Caco-2 (cell line): ENCODE data around the gene CD24. TPM values are rescaled to one million over a fixed set of nuclear protein-coding genes. Genes with fewer than 3 reads are reported as not detected.
A peak's percentile ranks its signal among the peaks of the same experiment; 100 is the strongest.

Experiments
- BruUV-seq: library from RNA; stranded (reverse); fragments of 400-500 nt; replicated peaks from 2 replicates; lab custom pipeline; 2021; lab: Mats Ljungman, UMichigan
- CTCF ChIA-PET: fragments of 300-600 bp; sonication (Branson Sonifier 250); formaldehyde crosslinking; loops from one replicate; lab custom pipeline; 2022; ENCODE audit warnings: antibody characterized with exemption; lab: Charles Lee
- POLR2A ChIA-PET: fragments of 300-600 bp; sonication (Branson Sonifier 250); formaldehyde crosslinking; loops from one replicate; lab custom pipeline; 2022; ENCODE audit warnings: antibody characterized with exemption; lab: Charles Lee
- DNase-seq, 2 experiments: peaks; one replicate each; pipeline versions ENCODE4 v3.0.0 to v3.0.0-alpha.2; 2020 to 2022
- H3K27me3 ChIP-seq: replicated peaks from 2 replicates; pipeline ENCODE4 v1.6.0; 2011; ENCODE audit warnings: low read length; ENCODE audit not compliant: control insufficient read depth, insufficient read depth
- H3K36me3 ChIP-seq: 2 replicates; pipeline ENCODE4 v1.5.1; 2011; ENCODE audit warnings: low read length; ENCODE audit not compliant: control insufficient read depth, insufficient read depth
- H3K4me1 ChIP-seq: fragments of 250-450 bp; sonication (Bioruptor Pico); 2 replicates; pipeline ENCODE4 v1.5.1; 2020; ENCODE audit warnings: mild to moderate bottlenecking
- H3K4me3 ChIP-seq: 2 replicates; pipeline ENCODE4 v1.5.1; 2011; ENCODE audit warnings: low read depth, mild to moderate bottlenecking, control low read depth, low read length
- H3K9me3 ChIP-seq: fragments of 250-450 bp; sonication (Bioruptor Pico); 2 replicates; pipeline ENCODE4 v1.5.1; 2020; ENCODE audit warnings: mild to moderate bottlenecking, moderate library complexity
- H3K27ac Mint-ChIP-seq: one replicate; pipeline ENCODE4 v1.8.0; 2022; ENCODE audit warnings: mixed read lengths; ENCODE audit not compliant: unreplicated experiment
- H3K27me3 Mint-ChIP-seq: one replicate; pipeline ENCODE4 v1.8.0; 2022; ENCODE audit warnings: mixed read lengths; ENCODE audit not compliant: insufficient read depth, unreplicated experiment
- H3K36me3 Mint-ChIP-seq: one replicate; pipeline ENCODE4 v1.8.0; 2022; ENCODE audit warnings: mild to moderate bottlenecking, mixed read lengths; ENCODE audit not compliant: insufficient read depth, unreplicated experiment
- H3K4me1 Mint-ChIP-seq: one replicate; pipeline ENCODE4 v1.8.0; 2022; ENCODE audit warnings: low read depth, mixed read lengths; ENCODE audit not compliant: unreplicated experiment
- H3K4me3 Mint-ChIP-seq: one replicate; pipeline ENCODE4 v1.8.0; 2022; ENCODE audit warnings: mild to moderate bottlenecking, moderate library complexity, mixed read lengths; ENCODE audit not compliant: unreplicated experiment
- H3K9me3 Mint-ChIP-seq: one replicate; pipeline ENCODE4 v1.8.0; 2022; ENCODE audit warnings: mixed read lengths; ENCODE audit not compliant: unreplicated experiment
- intact Hi-C: fragments of 100-400 bp; cut with micrococcal nuclease; formaldehyde crosslinking; loops from one replicate; pipeline ENCODE4 v1.10.0; 2022; ENCODE audit not compliant: unreplicated experiment
- total RNA-seq: library from RNA; stranded (reverse); gene quantifications from 2 replicates; pipeline ENCODE4 v1.2.3, GENCODE V29; 2022
- TF ChIP-seq, protein P1 (sequence below), 2 experiments: fragments of 200-600 bp in 1 of 2; IDR thresholded peaks; 1 replicate in 1 of 2; 2 replicates in 1 of 2; pipeline versions ENCODE4 v1.5.1 to v1.8.0; 2011 to 2022; ENCODE audit warnings: antibody characterized with exemption in 1 of 2, control low read depth in 1 of 2, inconsistent platforms in 1 of 2, low read depth in 1 of 2, low read length in 1 of 2, mild to moderate bottlenecking in 1 of 2, moderate library complexity in 1 of 2; ENCODE audit not compliant: insufficient read depth in 1 of 2, severe bottlenecking in 1 of 2, unreplicated experiment in 1 of 2

Gene CD24
- total RNA-seq, 1 experiment from 2014 or later: 81.7 TPM

DNA sequence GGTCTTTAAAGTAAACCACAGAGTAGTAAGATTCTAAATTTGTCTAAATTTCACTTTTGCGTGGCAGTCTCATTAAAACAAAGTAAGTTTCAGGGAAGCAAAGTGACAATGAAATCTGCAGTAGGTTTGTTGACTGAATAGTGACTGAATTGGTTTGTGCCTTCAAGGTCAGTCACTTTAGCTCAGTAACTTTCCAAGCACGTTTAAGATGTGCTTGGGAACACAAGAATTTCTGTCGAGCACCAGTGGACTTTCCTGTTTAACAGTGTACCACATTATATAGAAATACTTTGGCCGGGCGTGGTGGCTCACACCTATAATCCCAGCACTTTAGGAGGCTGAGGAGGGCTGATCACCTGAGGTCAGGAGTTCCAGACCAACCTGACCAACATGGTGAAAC is 1.7 kb upstream of the CD24 start:
- intact Hi-C loops: loop anchor here (5.0 kb wide), 4 partner anchors 49 to 409 kb away; partner anchors contain the start of genes QRSL1 and RTN4IP1
- no peaks in the 10 kb centered on the region for H3K27me3 Mint-ChIP-seq
- ChIA-PET POLR2A (no interaction called here), CTCF (interaction anchor here (1.1 to 1.3 kb wide), 2 partner anchors 21 to 366 kb away, joined by 3 to 4 read pairs; no protein-coding TSS in a partner anchor)
- H3K9me3 ChIP-seq: no peaks in the 10 kb centered on the region
- H3K4me1 Mint-ChIP-seq: no peaks in the 10 kb centered on the region
- H3K9me3 Mint-ChIP-seq: no peaks in the 10 kb centered on the region
- no TSS peak for BruUV-seq
- TF ChIP-seq, protein P1, sequence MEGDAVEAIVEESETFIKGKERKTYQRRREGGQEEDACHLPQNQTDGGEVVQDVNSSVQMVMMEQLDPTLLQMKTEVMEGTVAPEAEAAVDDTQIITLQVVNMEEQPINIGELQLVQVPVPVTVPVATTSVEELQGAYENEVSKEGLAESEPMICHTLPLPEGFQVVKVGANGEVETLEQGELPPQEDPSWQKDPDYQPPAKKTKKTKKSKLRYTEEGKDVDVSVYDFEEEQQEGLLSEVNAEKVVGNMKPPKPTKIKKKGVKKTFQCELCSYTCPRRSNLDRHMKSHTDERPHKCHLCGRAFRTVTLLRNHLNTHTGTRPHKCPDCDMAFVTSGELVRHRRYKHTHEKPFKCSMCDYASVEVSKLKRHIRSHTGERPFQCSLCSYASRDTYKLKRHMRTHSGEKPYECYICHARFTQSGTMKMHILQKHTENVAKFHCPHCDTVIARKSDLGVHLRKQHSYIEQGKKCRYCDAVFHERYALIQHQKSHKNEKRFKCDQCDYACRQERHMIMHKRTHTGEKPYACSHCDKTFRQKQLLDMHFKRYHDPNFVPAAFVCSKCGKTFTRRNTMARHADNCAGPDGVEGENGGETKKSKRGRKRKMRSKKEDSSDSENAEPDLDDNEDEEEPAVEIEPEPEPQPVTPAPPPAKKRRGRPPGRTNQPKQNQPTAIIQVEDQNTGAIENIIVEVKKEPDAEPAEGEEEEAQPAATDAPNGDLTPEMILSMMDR (IDR thresholded peaks at IDR 0.05; ENCODE audit: insufficient read depth in 1 of 2, low read depth in 1 of 2, low read length in 1 of 2, severe bottlenecking in 1 of 2, unreplicated experiment in 1 of 2): no peak
- peaks cover 11% of the 10 kb centered on the region; the same call in 1 of the 2 replicates for H3K4me1 ChIP-seq
- H3K4me3 Mint-ChIP-seq: peak overlapping the region; percentile 83
- H3K36me3 Mint-ChIP-seq: peaks cover 30% of the 10 kb centered on the region
- H3K36me3 ChIP-seq: no peaks in the 10 kb centered on the region
- no peaks in the 10 kb centered on the region for H3K27me3 ChIP-seq
- H3K27ac Mint-ChIP-seq: no peak overlapping the region
- peak; percentile 34 to 54 for DNase-seq
- no peak overlapping the region for H3K4me3 ChIP-seq

DNA sequence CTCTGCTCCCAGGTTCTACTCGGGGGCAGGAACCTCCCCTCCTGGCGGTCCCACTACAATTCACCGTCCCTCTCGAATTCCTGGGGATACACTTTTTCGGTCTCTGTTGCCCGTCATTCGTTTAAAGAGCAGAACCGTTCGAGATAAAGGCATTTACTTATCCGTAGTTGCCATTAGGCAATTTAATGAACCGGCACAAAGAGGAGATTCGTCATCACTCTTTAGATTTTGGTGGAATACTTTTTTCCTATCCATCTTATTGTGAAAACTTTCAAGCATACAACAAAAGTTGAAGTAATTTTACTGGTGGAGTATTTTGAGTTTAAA is 1.2 kb upstream of the CD24 start:
- Mint-ChIP-seq H3K27ac (no peak overlapping the region), H3K4me1 (no peaks in the 10 kb centered on the region), H3K27me3 (no peaks in the 10 kb centered on the region), H3K9me3 (no peaks in the 10 kb centered on the region), H3K36me3 (peaks cover 30% of the 10 kb centered on the region), H3K4me3 (peak overlapping the region; percentile 83)
- no TSS peak for BruUV-seq
- DNase-seq: no peak
- intact Hi-C loops: loop anchor here (2.0 to 5.0 kb wide), 5 partner anchors 48 to 408 kb away; partner anchors contain the start of genes QRSL1 and RTN4IP1
- TF ChIP-seq, protein P1 (IDR thresholded peaks at IDR 0.05; ENCODE audit: insufficient read depth in 1 of 2, low read depth in 1 of 2, low read length in 1 of 2, severe bottlenecking in 1 of 2, unreplicated experiment in 1 of 2): no peak
- Histone ChIP-seq H3K9me3 (no peaks in the 10 kb centered on the region), H3K36me3 (no peaks in the 10 kb centered on the region), H3K4me3 (peak overlapping the region; percentile 77), H3K27me3 (no peaks in the 10 kb centered on the region), H3K4me1 (peaks cover 11% of the 10 kb centered on the region; the same call in 1 of the 2 replicates)
- ChIA-PET POLR2A (no interaction called here), CTCF (interaction anchor here (0.6 kb wide), 1 partner anchor 1917 kb away, joined by 3 read pairs; no protein-coding TSS in a partner anchor)

DNA sequence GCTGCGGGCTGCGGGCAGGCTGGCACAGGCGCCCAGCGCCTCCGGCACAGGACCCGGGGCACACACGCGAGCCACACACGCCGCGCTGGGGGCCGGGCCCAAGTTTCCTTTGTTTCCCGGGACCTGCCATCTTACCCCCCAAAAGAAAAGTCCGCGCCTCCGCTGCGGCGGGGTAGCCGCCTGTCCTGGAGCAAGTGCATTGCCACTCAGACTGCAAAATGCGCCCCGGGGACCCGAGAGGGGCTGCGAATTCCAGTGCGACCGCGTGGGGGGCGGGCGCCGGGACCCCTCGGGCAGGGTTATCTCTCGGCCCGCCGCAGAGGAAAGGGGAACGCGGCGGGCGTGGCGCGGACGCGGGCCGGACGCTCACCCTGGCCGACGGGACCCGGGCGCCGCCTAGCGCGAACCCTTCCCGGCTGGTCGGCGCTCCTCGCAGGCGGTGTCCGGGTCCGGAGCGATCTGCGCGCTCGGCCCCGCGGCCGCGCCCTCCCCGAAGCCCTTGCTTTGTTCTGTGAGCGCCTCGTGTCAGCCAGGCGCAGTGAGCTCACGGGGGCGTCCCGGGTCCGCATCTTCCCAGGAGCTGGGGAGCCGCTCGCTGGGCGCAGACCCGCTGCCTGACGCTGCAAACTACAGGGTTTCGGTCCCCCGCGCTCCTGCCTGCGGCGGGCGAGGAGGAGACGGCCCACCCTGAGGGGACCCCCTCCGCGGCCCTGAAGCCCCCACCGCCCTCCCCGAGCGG is 639 bp upstream of the CD24 start:
- Histone ChIP-seq H3K4me3 (peak overlapping the region; percentile 77), H3K4me1 (peaks cover 11% of the 10 kb centered on the region; the same call in 1 of the 2 replicates), H3K36me3 (no peaks in the 10 kb centered on the region), H3K9me3 (no peaks in the 10 kb centered on the region), H3K27me3 (no peaks in the 10 kb centered on the region)
- peaks cover 30% of the 10 kb centered on the region for H3K36me3 Mint-ChIP-seq
- intact Hi-C loops: loop anchor here (2.0 to 5.0 kb wide), 5 partner anchors 48 to 408 kb away; partner anchors contain the start of genes QRSL1 and RTN4IP1
- no peaks in the 10 kb centered on the region for H3K9me3 Mint-ChIP-seq
- H3K27ac Mint-ChIP-seq: no peak overlapping the region
- H3K4me1 Mint-ChIP-seq: no peaks in the 10 kb centered on the region
- peak; percentile 54 to 83 for DNase-seq
- ChIA-PET POLR2A (no interaction called here), CTCF (interaction anchor here (0.6 kb wide), 1 partner anchor 1916 kb away, joined by 3 read pairs; no protein-coding TSS in a partner anchor)
- no peaks in the 10 kb centered on the region for H3K27me3 Mint-ChIP-seq
- BruUV-seq: no TSS peak
- H3K4me3 Mint-ChIP-seq: peak overlapping the region; percentile 83
- TF ChIP-seq, protein P1 (IDR thresholded peaks at IDR 0.05; ENCODE audit: insufficient read depth in 1 of 2, low read depth in 1 of 2, low read length in 1 of 2, severe bottlenecking in 1 of 2, unreplicated experiment in 1 of 2): peak; percentile 10 to 28
